ENCODE results near the gene HES4. TPM values are rescaled to one million over a fixed set of nuclear protein-coding genes. Genes with fewer than 3 reads are reported as not detected.

The HES4 gene
- total RNA-seq, 1 experiment from 2014 or later = 145 TPM

- DNase-seq (ENCODE audit: low read depth, low spot score) = peak; percentile 61
- Histone ChIP-seq H3K9me3 (ENCODE audit: control insufficient read depth in 1 of 2, insufficient read depth in 1 of 2, low read depth in 1 of 2, low read length in 2 of 2) (no peaks in the 10 kb centered on the region), H3K27me3 (ENCODE audit: insufficient read depth, low read length) (no peaks in the 10 kb centered on the region), H2AFZ (ENCODE audit: low read depth, low read length, poor library complexity, severe bottlenecking) (no peak overlapping the region), H3K9ac (ENCODE audit: low read length) (peak overlapping the region; percentile 44; the same call in 1 of the 2 replicates), H3K9me2 (ENCODE audit: insufficient read depth) (no peaks in the 10 kb centered on the region), H3K4me3 (replicated peaks in 1 of 2; ENCODE audit: low read depth in 1 of 2, low read length in 2 of 2) (0 out of 4 replicates have a peak overlapping the region, but pooled peaks of 1 of the 2 experiments have one; percentile 18), H3K4me2 (ENCODE audit: low read length) (peak overlapping the region; percentile 60), H3K27ac (ENCODE audit: low read depth, low read length) (peak overlapping the region; percentile 82), H3K36me3 (ENCODE audit: control insufficient read depth in 1 of 2, insufficient read depth in 2 of 2, low read length in 2 of 2) (peaks cover 5 to 45% of the 10 kb centered on the region in 2 experiments; a peak in 3 of 4 replicates), H3K4me1 (ENCODE audit: control insufficient read depth in 1 of 2, insufficient read depth in 2 of 2, low read length in 2 of 2) (peaks cover 7 to 18% of the 10 kb centered on the region in 2 experiments; a peak in 3 of 4 replicates), H3K79me2 (ENCODE audit: insufficient read depth, low read length) (peaks cover 52% of the 10 kb centered on the region), H4K20me1 (ENCODE audit: insufficient read depth) (no peaks in the 10 kb centered on the region)
- ChIA-PET POLR2A (interaction anchor here (0.7 to 1.1 kb wide), 2 partner anchors 23 to 42 kb away, joined by 3 to 4 read pairs; no protein-coding TSS in a partner anchor), CTCF (interaction anchor here (1.0 kb wide), 1 partner anchor 38 kb away, joined by 3 read pairs; no protein-coding TSS in a partner anchor), RAD21 (ENCODE audit: low non-redundant PET in 1 of 2, low total read pairs in 2 of 2, uncharacterized antibody in 2 of 2, unreplicated experiment in 2 of 2) (no interaction called here)
- intact Hi-C loops (cut with micrococcal nuclease) = no loop called here
- no peak for TF ChIP-seq SRF (IDR thresholded peaks at IDR 0.05; ENCODE audit: low read depth)
- TF ChIP-seq POLR2AphosphoS5 (IDR thresholded peaks at IDR 0.05; ENCODE audit: low read depth, low read length) = peak; percentile 29; the same call in 1 of the 2 replicates
- ATAC-seq = peak; percentile 88
- no TSS peak for BruUV-seq (replicated peaks)
Observed at GRCh38 chr1:1040004-1040991, 40.4 kb upstream of the HES4 start.

- Histone ChIP-seq H3K79me2 (ENCODE audit: insufficient read depth, low read length) (peaks cover 54% of the 10 kb centered on the region), H3K4me1 (ENCODE audit: control insufficient read depth in 1 of 2, insufficient read depth in 2 of 2, low read length in 2 of 2) (peaks cover 7 to 18% of the 10 kb centered on the region in 2 experiments; a peak in 3 of 4 replicates), H3K27ac (ENCODE audit: low read depth, low read length) (peak overlapping the region; percentile 82; the same call in 1 of the 2 replicates), H3K9me2 (ENCODE audit: insufficient read depth) (no peaks in the 10 kb centered on the region), H3K9me3 (ENCODE audit: control insufficient read depth in 1 of 2, insufficient read depth in 1 of 2, low read depth in 1 of 2, low read length in 2 of 2) (no peaks in the 10 kb centered on the region), H3K27me3 (ENCODE audit: insufficient read depth, low read length) (no peaks in the 10 kb centered on the region), H3K9ac (ENCODE audit: low read length) (no peak overlapping the region), H3K36me3 (ENCODE audit: control insufficient read depth in 1 of 2, insufficient read depth in 2 of 2, low read length in 2 of 2) (peaks cover 4 to 38% of the 10 kb centered on the region in 2 experiments; a peak in 2 of 4 replicates), H4K20me1 (ENCODE audit: insufficient read depth) (no peaks in the 10 kb centered on the region), H3K4me3 (replicated peaks in 1 of 2; ENCODE audit: low read depth in 1 of 2, low read length in 2 of 2) (no peak overlapping the region), H3K4me2 (ENCODE audit: low read length) (peak overlapping the region; percentile 60), H2AFZ (ENCODE audit: low read depth, low read length, poor library complexity, severe bottlenecking) (no peak overlapping the region)
- POLR2A ChIA-PET = interaction anchor here (0.7 kb wide), 1 partner anchor 41 kb away, joined by 3 read pairs; no protein-coding TSS in a partner anchor
- no TSS peak for BruUV-seq (replicated peaks)
- DNase-seq (ENCODE audit: low read depth, low spot score) (no peak), ATAC-seq (no peak)
- RAD21 ChIA-PET (ENCODE audit: low non-redundant PET in 1 of 2, low total read pairs in 2 of 2, uncharacterized antibody in 2 of 2, unreplicated experiment in 2 of 2) = no interaction called here
- intact Hi-C loops (cut with micrococcal nuclease) = no loop called here
- CTCF ChIA-PET = interaction anchor here (0.5 kb wide), 1 partner anchor 166 kb away, joined by 3 read pairs; no protein-coding TSS in a partner anchor
- TF ChIP-seq SIN3A (IDR thresholded peaks at IDR 0.05; ENCODE audit: low read depth) (no peak), YY1 (IDR thresholded peaks at IDR 0.05; ENCODE audit: extremely low read depth, insufficient replicate concordance, low read depth, low read length) (no peak), TCF7L2 (IDR thresholded peaks at IDR 0.05; ENCODE audit: borderline replicate concordance, extremely low read depth, insufficient read depth, insufficient read length) (no peak), FOSL1 (IDR thresholded peaks at IDR 0.05; ENCODE audit: low read depth) (no peak), POLR2AphosphoS5 (IDR thresholded peaks at IDR 0.05; ENCODE audit: low read depth, low read length) (no peak), ELF1 (IDR thresholded peaks at IDR 0.05; ENCODE audit: borderline replicate concordance, low read depth) (no peak), EZH2 (IDR thresholded peaks at IDR 0.05) (no peak), ATF3 (IDR thresholded peaks at IDR 0.05) (no peak), SRF (IDR thresholded peaks at IDR 0.05; ENCODE audit: low read depth) (no peak), ZFX (IDR thresholded peaks at IDR 0.05) (no peak), JUND (IDR thresholded peaks at IDR 0.05) (no peak), SP1 (IDR thresholded peaks at IDR 0.05; ENCODE audit: low read depth) (no peak), RAD21 (IDR thresholded peaks at IDR 0.05; ENCODE audit: low read depth) (no peak), MAX (IDR thresholded peaks at IDR 0.05) (no peak)
- TF ChIP-seq, protein P1, sequence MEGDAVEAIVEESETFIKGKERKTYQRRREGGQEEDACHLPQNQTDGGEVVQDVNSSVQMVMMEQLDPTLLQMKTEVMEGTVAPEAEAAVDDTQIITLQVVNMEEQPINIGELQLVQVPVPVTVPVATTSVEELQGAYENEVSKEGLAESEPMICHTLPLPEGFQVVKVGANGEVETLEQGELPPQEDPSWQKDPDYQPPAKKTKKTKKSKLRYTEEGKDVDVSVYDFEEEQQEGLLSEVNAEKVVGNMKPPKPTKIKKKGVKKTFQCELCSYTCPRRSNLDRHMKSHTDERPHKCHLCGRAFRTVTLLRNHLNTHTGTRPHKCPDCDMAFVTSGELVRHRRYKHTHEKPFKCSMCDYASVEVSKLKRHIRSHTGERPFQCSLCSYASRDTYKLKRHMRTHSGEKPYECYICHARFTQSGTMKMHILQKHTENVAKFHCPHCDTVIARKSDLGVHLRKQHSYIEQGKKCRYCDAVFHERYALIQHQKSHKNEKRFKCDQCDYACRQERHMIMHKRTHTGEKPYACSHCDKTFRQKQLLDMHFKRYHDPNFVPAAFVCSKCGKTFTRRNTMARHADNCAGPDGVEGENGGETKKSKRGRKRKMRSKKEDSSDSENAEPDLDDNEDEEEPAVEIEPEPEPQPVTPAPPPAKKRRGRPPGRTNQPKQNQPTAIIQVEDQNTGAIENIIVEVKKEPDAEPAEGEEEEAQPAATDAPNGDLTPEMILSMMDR (IDR thresholded peaks at IDR 0.05 in 2 of 3, conservative IDR thresholded peaks at IDR 0.05 in 1 of 3; ENCODE audit: borderline replicate concordance in 1 of 3, insufficient read depth in 1 of 3, low read depth in 2 of 3, low read length in 2 of 3) = no peak
Observed at GRCh38 chr1:1039145-1039910, 39.4 kb upstream of the HES4 start.

All from HCT116 (cell line).